ENCODE results near the gene SRSF3.

SRSF3 gene

DNA sequence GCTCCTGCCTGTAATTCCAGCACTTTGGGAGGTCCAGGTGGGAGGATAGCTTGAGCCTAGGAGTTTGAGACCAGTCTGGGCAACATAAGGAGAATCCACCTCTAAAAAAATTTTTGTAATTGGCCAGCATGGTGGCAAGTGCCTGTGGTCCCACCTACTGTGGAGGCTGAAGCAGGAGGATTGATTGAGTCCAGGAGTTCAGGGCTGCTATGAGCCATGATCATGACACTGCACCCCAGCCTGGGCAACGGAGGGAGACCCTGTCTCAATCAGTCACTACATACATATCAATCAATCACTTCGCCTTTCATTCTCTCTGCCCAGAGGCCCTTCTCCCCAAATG is 45.8 kb upstream of the SRSF3 start:
- no peak for TF ChIP-seq CTCF (IDR thresholded peaks at IDR 0.05; ENCODE audit: low read depth, low read length, missing control alignments)
- H3K27ac ChIP-seq: no peak overlapping the region
- H3K4me3 ChIP-seq (ENCODE audit: low read depth, low read length): no peak overlapping the region
- DNase-seq: no peak
- no peaks in the 10 kb centered on the region for H3K27me3 ChIP-seq (replicated peaks)
- no peaks in the 10 kb centered on the region for H3K36me3 ChIP-seq (replicated peaks)
- in situ Hi-C loops (cut with HindIII; ENCODE audit: low pct_ligation_motif_present, low sequenced_read_pairs): no loop called here

- in situ Hi-C loops (cut with HindIII; ENCODE audit: low pct_ligation_motif_present, low sequenced_read_pairs): no loop called here
- no peak overlapping the region for H3K4me3 ChIP-seq (ENCODE audit: low read depth, low read length)
- H3K27me3 ChIP-seq (replicated peaks): no peaks in the 10 kb centered on the region
- H3K27ac ChIP-seq: no peak overlapping the region
- no peak for DNase-seq
- H3K36me3 ChIP-seq (replicated peaks): no peaks in the 10 kb centered on the region
- no peak for TF ChIP-seq CTCF (IDR thresholded peaks at IDR 0.05; ENCODE audit: low read depth, low read length, missing control alignments)
These were observed 43.6 kb upstream of the SRSF3 start for GRCh38 chr6:36550473-36551000.

- Histone ChIP-seq H3K36me3 (replicated peaks) (no peaks in the 10 kb centered on the region), H3K4me3 (ENCODE audit: low read depth, low read length) (no peak overlapping the region), H3K27ac (no peak overlapping the region), H3K27me3 (replicated peaks) (no peaks in the 10 kb centered on the region)
- in situ Hi-C loops (cut with HindIII; ENCODE audit: low pct_ligation_motif_present, low sequenced_read_pairs): no loop called here
- DNase-seq: no peak
- no peak for TF ChIP-seq CTCF (IDR thresholded peaks at IDR 0.05; ENCODE audit: low read depth, low read length, missing control alignments)
These were observed 38.4 kb upstream of the SRSF3 start for GRCh38 chr6:36555750-36556252.

GRCh38 chr6:36556281-36556680 is 37.9 kb upstream of the SRSF3 start:
- in situ Hi-C loops (cut with HindIII; ENCODE audit: low pct_ligation_motif_present, low sequenced_read_pairs): no loop called here
- Histone ChIP-seq H3K27me3 (replicated peaks) (no peaks in the 10 kb centered on the region), H3K4me3 (ENCODE audit: low read depth, low read length) (no peak overlapping the region), H3K27ac (no peak overlapping the region), H3K36me3 (replicated peaks) (no peaks in the 10 kb centered on the region)
- TF ChIP-seq CTCF (IDR thresholded peaks at IDR 0.05; ENCODE audit: low read depth, low read length, missing control alignments): no peak
- DNase-seq: no peak

DNA sequence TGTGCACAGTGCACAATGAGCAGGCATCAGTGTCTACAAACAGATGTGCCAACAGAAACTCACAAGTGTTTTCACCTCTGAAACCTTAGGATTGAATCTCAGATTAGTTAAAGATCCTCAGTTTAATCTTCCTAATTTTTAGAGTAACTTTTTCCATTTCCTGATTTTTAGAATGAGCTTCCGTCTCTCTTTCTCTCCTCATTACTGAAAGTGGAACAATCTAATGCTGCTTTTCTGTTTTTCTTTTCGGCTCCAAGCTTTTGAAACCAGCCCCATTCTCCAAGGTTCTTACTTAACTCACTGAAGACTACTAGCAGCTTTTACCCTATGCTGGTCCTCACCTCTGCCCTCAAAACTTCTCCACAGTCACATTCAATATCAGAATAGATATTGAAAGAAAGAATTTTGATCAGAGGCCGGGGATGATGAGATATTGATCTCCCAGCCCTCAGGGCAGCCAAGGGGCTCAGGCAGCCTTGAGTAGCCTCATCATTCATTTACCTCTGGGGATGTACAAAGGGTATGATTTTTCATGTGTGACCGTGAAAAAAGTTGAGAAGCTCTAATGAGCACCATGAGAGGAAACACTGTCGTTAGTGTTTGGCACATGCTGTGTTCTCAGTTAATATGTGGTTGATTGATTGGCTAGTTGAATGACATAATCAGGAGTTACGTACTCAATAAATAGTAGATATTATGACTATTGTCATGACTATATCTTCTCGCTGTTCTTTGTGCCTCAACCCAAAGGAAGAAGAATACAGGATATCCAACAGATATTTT is 35.0 kb upstream of the SRSF3 start:
- no peaks in the 10 kb centered on the region for H3K27me3 ChIP-seq (replicated peaks)
- H3K36me3 ChIP-seq (replicated peaks): no peaks in the 10 kb centered on the region
- TF ChIP-seq CTCF (IDR thresholded peaks at IDR 0.05; ENCODE audit: low read depth, low read length, missing control alignments): no peak
- H3K4me3 ChIP-seq (ENCODE audit: low read depth, low read length): no peak overlapping the region
- in situ Hi-C loops (cut with HindIII; ENCODE audit: low pct_ligation_motif_present, low sequenced_read_pairs): no loop called here
- no peak overlapping the region for H3K27ac ChIP-seq
- no peak for DNase-seq

All from brain microvascular endothelial cell (primary cell).